GM12878 (cell line): ENCODE data around the gene MBD2. TPM values are rescaled to one million over a fixed set of nuclear protein-coding genes. Genes with fewer than 3 reads are reported as not detected.
A peak's percentile ranks its signal among the peaks of the same experiment; 100 is the strongest.

Experiments
- ATF7 ChIP-seq: fragments of 450-650 bp; IDR thresholded peaks from 2 replicates; pipeline ENCODE4 v1.6.1; 2016; ENCODE audit warnings: low read depth, mild to moderate bottlenecking
- BACH1 ChIP-seq: fragments of 450-650 bp; IDR thresholded peaks from 2 replicates; pipeline ENCODE4 v1.6.1; 2017; ENCODE audit warnings: mild to moderate bottlenecking, borderline replicate concordance
- BCLAF1 ChIP-seq: fragments of 450-650 bp; IDR thresholded peaks from 2 replicates; pipeline ENCODE4 v1.6.1; 2017; ENCODE audit warnings: antibody characterized with exemption, mild to moderate bottlenecking, moderate library complexity
- BRCA1 ChIP-seq: IDR thresholded peaks from 2 replicates; pipeline ENCODE4 v1.6.1; 2011; ENCODE audit warnings: low read depth, low read length, improper control_type of control experiment
- CHD1 ChIP-seq: IDR thresholded peaks from 2 replicates; pipeline ENCODE4 v1.6.1; 2012; ENCODE audit warnings: low read depth, low read length, improper control_type of control experiment
- FOS ChIP-seq: IDR thresholded peaks from 3 replicates; pipeline ENCODE4 v1.6.1; 2011; ENCODE audit warnings: borderline replicate concordance; ENCODE audit not compliant: insufficient read length; ENCODE audit errors: extremely low read depth
- MYB ChIP-seq: fragments of 150-350 bp; IDR thresholded peaks from 2 replicates; pipeline ENCODE4 v1.6.1; 2014; ENCODE audit warnings: mild to moderate bottlenecking, low read depth, low read length, borderline replicate concordance
- NR2C2 ChIP-seq: IDR thresholded peaks from 2 replicates; pipeline ENCODE4 v1.6.1; 2011; ENCODE audit warnings: borderline replicate concordance, low read depth; ENCODE audit not compliant: control insufficient read depth, insufficient read length
- RELA ChIP-seq: fragments of 450-650 bp; IDR thresholded peaks from 2 replicates; pipeline ENCODE4 v1.8.0; 2014; ENCODE audit warnings: borderline replicate concordance; ENCODE audit not compliant: partially characterized antibody
- SMAD5 ChIP-seq: IDR thresholded peaks from 2 replicates; pipeline ENCODE4 v1.6.1; 2016; ENCODE audit warnings: antibody characterized with exemption, low read depth
- SMC3 ChIP-seq: IDR thresholded peaks from 2 replicates; pipeline ENCODE4 v1.6.1; 2011; ENCODE audit warnings: low read length, improper control_type of control experiment, borderline replicate concordance
- YY1 ChIP-seq: IDR thresholded peaks from 2 replicates; pipeline ENCODE4 v1.6.1; 2011; ENCODE audit warnings: low read depth, mild to moderate bottlenecking, low read length
- polyA plus RNA-seq, 11 experiments: library from polyadenylated mRNA; depleted of rRNA in 4 of 11; unstranded in 6 of 11; stranded (reverse) in 5 of 11; fragments of >200 nt; fragmentation: Nextera tagmentation in 4 of 11; fragmentation: Illumina TruSeq in 1 of 11; extraction: Ambion mirVana in 4 of 11; extraction: Trizol in 1 of 11; gene quantifications; 1 replicate in 1 of 11; 2 replicates in 10 of 11; pipeline versions ENCODE4 v1.2.1 to v1.2.3, GENCODE V29; 2011 to 2016; ENCODE audit warnings: inconsistent platforms in 2 of 11, missing spikeins in 2 of 11, low read depth in 1 of 11
- total RNA-seq, 4 experiments: library from RNA; depleted of rRNA in 3 of 4; stranded (reverse); fragments of >200 nt in 3 of 4; fragmentation: Illumina TruSeq in 1 of 4; extraction: Trizol in 1 of 4; gene quantifications; 2 replicates each; pipeline versions ENCODE4 v1.2.1 to v1.2.3, GENCODE V29; 2013 to 2021

MBD2 gene
- total and polyA plus RNA-seq, 10 of the 15 experiments (the other 5 are each of a cell fraction or from before 2014, with no cell fraction given): 24.1 to 276 (median 57.9) TPM

- TF ChIP-seq BCLAF1 (0 out of 2 replicates have a peak, but pooled peaks have one; percentile 32), MYB (no peak), CHD1 (no peak), ATF7 (peak; percentile 53; the same call in 1 of the 2 replicates), FOS (no peak), BRCA1 (no peak), RELA (peak; percentile 33), YY1 (peak; percentile 98), BACH1 (peak; percentile 72), SMC3 (peak; percentile 26; the same call in 1 of the 2 replicates), SMAD5 (peak; percentile 34; the same call in 1 of the 2 replicates), NR2C2 (no peak)
These were observed at the start of gene MBD2 (continued) for GRCh38 chr18:54224379-54225014.
